HCT116 (cell line): ENCODE measurements around the gene POLR3A. TPM values are rescaled to one million over a fixed set of nuclear protein-coding genes. Genes with fewer than 3 reads are reported as not detected.

Source experiments
- ATAC-seq: fragments of 200-7000 bp; cut with Tn5 transposase; 2 replicates; pipeline ENCODE4 v1.9.1; 2020; ENCODE audit warnings: mild to moderate bottlenecking, moderate library complexity
- BruUV-seq: library from RNA; stranded (reverse); fragments of 400-500 nt; replicated peaks from 2 replicates; lab custom pipeline; 2021; lab: Mats Ljungman, UMichigan
- CTCF ChIA-PET: fragments of 300-600 bp; sonication (Branson Sonifier 250); formaldehyde crosslinking; loops from one replicate; lab custom pipeline; 2021; ENCODE audit warnings: antibody characterized with exemption; lab: Charles Lee
- POLR2A ChIA-PET: fragments of 300-600, 350-600 bp; sonication (Branson Sonifier 250); formaldehyde crosslinking; loops from one replicate; lab custom pipeline; 2021; ENCODE audit warnings: antibody characterized with exemption; lab: Charles Lee
- RAD21 ChIA-PET, 2 experiments: fragments of 300-600 bp; sonication (Branson Sonifier 250); formaldehyde crosslinking; loops; one replicate each; lab custom pipeline; 2023; ENCODE audit warnings: low total read pairs in 2 of 2; ENCODE audit not compliant: uncharacterized antibody in 2 of 2, unreplicated experiment in 2 of 2, low non-redundant PET in 1 of 2; lab: Charles Lee
- DNase-seq: peaks from one replicate; pipeline ENCODE4 v3.0.0-alpha.2; 2010; ENCODE audit warnings: low read depth, low spot score
- H2AFZ ChIP-seq: fragments of 200-600 bp; shearing (Covaris generic), sonication (generic); 2 replicates; pipeline ENCODE4 v1.6.1; 2017; ENCODE audit warnings: low read depth, mixed run types, mixed read lengths, antibody characterized with exemption, low read length; ENCODE audit not compliant: poor library complexity, severe bottlenecking
- H3K27ac ChIP-seq: 2 replicates; pipeline ENCODE4 v1.5.1; 2012; ENCODE audit warnings: low read depth, low read length
- H3K27me3 ChIP-seq: fragments of 200-600 bp; sonication (generic); 2 replicates; pipeline ENCODE4 v1.6.1; 2016; ENCODE audit warnings: mixed run types, low read length, mixed read lengths; ENCODE audit not compliant: insufficient read depth
- H3K36me3 ChIP-seq, 2 experiments: fragments of 200-500 bp in 1 of 2; fragments of 200-600 bp in 1 of 2; sonication (Bioruptor generic) in 1 of 2; sonication (generic) in 1 of 2; 2 replicates each; pipeline versions ENCODE4 v1.5.1 to v1.6.1; 2014 to 2016; ENCODE audit warnings: low read length in 2 of 2, inconsistent platforms in 1 of 2, mixed read lengths in 1 of 2, mixed run types in 1 of 2; ENCODE audit not compliant: insufficient read depth in 2 of 2, control insufficient read depth in 1 of 2
- H3K4me1 ChIP-seq, 2 experiments: fragments of 200-600 bp in 1 of 2; sonication (generic) in 1 of 2; 2 replicates each; pipeline versions ENCODE4 v1.5.1 to v1.6.1; 2012 to 2017; ENCODE audit warnings: low read length in 2 of 2, inconsistent platforms in 1 of 2, mild to moderate bottlenecking in 1 of 2, mixed read lengths in 1 of 2, mixed run types in 1 of 2, moderate library complexity in 1 of 2; ENCODE audit not compliant: insufficient read depth in 2 of 2, control insufficient read depth in 1 of 2
- H3K4me2 ChIP-seq: fragments of 200-600 bp; sonication (generic); 2 replicates; pipeline ENCODE4 v1.6.1; 2017; ENCODE audit warnings: mixed run types, low read length, mixed read lengths
- H3K4me3 ChIP-seq, 2 experiments: fragments of 200-600 bp in 1 of 2; sonication (generic) in 1 of 2; replicated peaks in 1 of 2; 2 replicates each; pipeline ENCODE4 v1.5.1; 2011 to 2016; ENCODE audit warnings: low read length in 2 of 2, control low read depth in 1 of 2, low read depth in 1 of 2, mild to moderate bottlenecking in 1 of 2, mixed read lengths in 1 of 2, mixed run types in 1 of 2
- H3K79me2 ChIP-seq: fragments of 200-600 bp; sonication (generic); 2 replicates; pipeline ENCODE4 v1.6.1; 2017; ENCODE audit warnings: mild to moderate bottlenecking, mixed run types, low read length, moderate library complexity, mixed read lengths; ENCODE audit not compliant: insufficient read depth
- H3K9ac ChIP-seq: fragments of 200-600 bp; sonication (generic); 2 replicates; pipeline ENCODE4 v1.6.1; 2016; ENCODE audit warnings: low read length, mixed read lengths
- H3K9me2 ChIP-seq: fragments of 200-600 bp; sonication (generic), shearing (Covaris generic); 2 replicates; pipeline ENCODE4 v1.6.1; 2017; ENCODE audit warnings: mixed run types, mild to moderate bottlenecking, moderate library complexity; ENCODE audit not compliant: insufficient read depth
- H3K9me3 ChIP-seq, 2 experiments: fragments of 200-500 bp in 1 of 2; fragments of 200-600 bp in 1 of 2; sonication (Bioruptor generic) in 1 of 2; sonication (generic) in 1 of 2; 2 replicates each; pipeline ENCODE4 v1.6.1; 2014 to 2017; ENCODE audit warnings: low read length in 2 of 2, mixed read lengths in 2 of 2, inconsistent platforms in 1 of 2, low read depth in 1 of 2, mild to moderate bottlenecking in 1 of 2, mixed run types in 1 of 2, moderate library complexity in 1 of 2; ENCODE audit not compliant: control insufficient read depth in 1 of 2, insufficient read depth in 1 of 2
- H4K20me1 ChIP-seq: fragments of 200-600 bp; sonication (generic), shearing (Covaris generic); 2 replicates; pipeline ENCODE4 v1.6.1; 2017; ENCODE audit warnings: mixed run types, mild to moderate bottlenecking, moderate library complexity; ENCODE audit not compliant: insufficient read depth
- CBX3 ChIP-seq: IDR thresholded peaks from 2 replicates; pipeline ENCODE4 v1.6.1; 2012; ENCODE audit warnings: low read depth
- CEBPB ChIP-seq: IDR thresholded peaks from 2 replicates; pipeline ENCODE4 v1.6.1; 2012; ENCODE audit warnings: low read depth
- ELF1 ChIP-seq: IDR thresholded peaks from 2 replicates; pipeline ENCODE4 v1.6.1; 2012; ENCODE audit warnings: low read depth, borderline replicate concordance
- FOSL1 ChIP-seq: IDR thresholded peaks from 2 replicates; pipeline ENCODE4 v1.6.1; 2012; ENCODE audit warnings: low read depth
- JUND ChIP-seq: IDR thresholded peaks from 2 replicates; pipeline ENCODE4 v1.6.1; 2012
- POLR2A ChIP-seq: IDR thresholded peaks from 2 replicates; pipeline ENCODE4 v1.7.0; 2011; ENCODE audit warnings: borderline replicate concordance; ENCODE audit not compliant: insufficient read depth, insufficient read length; ENCODE audit errors: extremely low read depth
- SRF ChIP-seq: IDR thresholded peaks from 2 replicates; pipeline ENCODE4 v1.6.1; 2012; ENCODE audit warnings: low read depth
- YY1 ChIP-seq: IDR thresholded peaks from 2 replicates; pipeline ENCODE4 v1.6.1; 2011; ENCODE audit warnings: low read length, low read depth, moderate library complexity, mild to moderate bottlenecking; ENCODE audit not compliant: insufficient replicate concordance; ENCODE audit errors: extremely low read depth
- ZNF274 ChIP-seq: fragments of 200-500 bp; sonication (Bioruptor generic); IDR thresholded peaks from 2 replicates; pipeline ENCODE4 v1.6.1; 2014; ENCODE audit warnings: mild to moderate bottlenecking, low read depth, low read length, inconsistent platforms
- intact Hi-C: fragments of 100-400 bp; cut with micrococcal nuclease; formaldehyde crosslinking; loops from 2 replicates; pipeline ENCODE4 v1.10.0; 2022
- total RNA-seq: library from RNA; stranded (reverse); gene quantifications from one replicate; pipeline ENCODE4 v1.2.1, GENCODE V29; 2021; ENCODE audit not compliant: unreplicated experiment
- TF ChIP-seq, protein P1 (sequence below), 3 experiments: fragments of 200-600 bp in 1 of 3; sonication (generic) in 1 of 3; IDR thresholded peaks in 2 of 3; conservative IDR thresholded peaks in 1 of 3; 2 replicates each; pipeline ENCODE4 v1.5.1; 2012 to 2017; ENCODE audit warnings: low read depth in 2 of 3, low read length in 2 of 3, antibody characterized with exemption in 1 of 3, borderline replicate concordance in 1 of 3, control low read depth in 1 of 3, mild to moderate bottlenecking in 1 of 3, mixed read lengths in 1 of 3, mixed run types in 1 of 3, moderate library complexity in 1 of 3; ENCODE audit not compliant: insufficient read depth in 1 of 3
- TF ChIP-seq, protein P2 (sequence below): IDR thresholded peaks from 2 replicates; pipeline ENCODE4 v1.6.1; 2012
- TF ChIP-seq, protein P3 (sequence below): IDR thresholded peaks from 2 replicates; pipeline ENCODE4 v1.6.1; 2011; ENCODE audit warnings: mild to moderate bottlenecking, low read length, moderate library complexity; ENCODE audit not compliant: insufficient replicate concordance; ENCODE audit errors: extremely low read depth
- TF ChIP-seq, protein P4 (sequence below): IDR thresholded peaks from 2 replicates; pipeline ENCODE4 v1.6.1; 2012
- TF ChIP-seq, protein P5 (sequence below): IDR thresholded peaks from 2 replicates; pipeline ENCODE4 v1.6.1; 2012; ENCODE audit warnings: low read depth

POLR3A gene
- total RNA-seq, 1 experiment from 2014 or later, result 26.6 TPM

DNA sequence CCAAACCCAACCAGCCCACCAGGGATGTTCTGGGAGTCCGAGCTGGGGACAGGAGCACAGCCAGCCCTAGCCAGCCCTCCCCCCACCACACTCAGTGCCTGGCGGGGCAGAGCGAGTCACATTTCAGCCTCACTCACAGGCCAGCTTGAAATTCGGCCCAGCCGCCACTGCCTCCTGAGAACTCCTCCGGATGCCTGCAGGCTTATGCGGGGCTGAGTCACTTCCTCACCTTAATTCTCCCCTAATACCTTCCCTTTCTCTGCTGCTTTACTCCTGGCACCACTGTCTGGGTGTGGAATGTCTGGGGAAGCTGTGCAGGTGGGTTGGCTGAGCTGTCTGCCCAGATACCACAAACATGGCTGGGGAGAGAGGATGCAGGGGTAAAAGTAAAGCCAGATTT is 80.1 kb downstream of the POLR3A start (continued):
- TF ChIP-seq, protein P1, sequence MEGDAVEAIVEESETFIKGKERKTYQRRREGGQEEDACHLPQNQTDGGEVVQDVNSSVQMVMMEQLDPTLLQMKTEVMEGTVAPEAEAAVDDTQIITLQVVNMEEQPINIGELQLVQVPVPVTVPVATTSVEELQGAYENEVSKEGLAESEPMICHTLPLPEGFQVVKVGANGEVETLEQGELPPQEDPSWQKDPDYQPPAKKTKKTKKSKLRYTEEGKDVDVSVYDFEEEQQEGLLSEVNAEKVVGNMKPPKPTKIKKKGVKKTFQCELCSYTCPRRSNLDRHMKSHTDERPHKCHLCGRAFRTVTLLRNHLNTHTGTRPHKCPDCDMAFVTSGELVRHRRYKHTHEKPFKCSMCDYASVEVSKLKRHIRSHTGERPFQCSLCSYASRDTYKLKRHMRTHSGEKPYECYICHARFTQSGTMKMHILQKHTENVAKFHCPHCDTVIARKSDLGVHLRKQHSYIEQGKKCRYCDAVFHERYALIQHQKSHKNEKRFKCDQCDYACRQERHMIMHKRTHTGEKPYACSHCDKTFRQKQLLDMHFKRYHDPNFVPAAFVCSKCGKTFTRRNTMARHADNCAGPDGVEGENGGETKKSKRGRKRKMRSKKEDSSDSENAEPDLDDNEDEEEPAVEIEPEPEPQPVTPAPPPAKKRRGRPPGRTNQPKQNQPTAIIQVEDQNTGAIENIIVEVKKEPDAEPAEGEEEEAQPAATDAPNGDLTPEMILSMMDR (IDR thresholded peaks at IDR 0.05 in 2 of 3, conservative IDR thresholded peaks at IDR 0.05 in 1 of 3; ENCODE audit: borderline replicate concordance in 1 of 3, insufficient read depth in 1 of 3, low read depth in 2 of 3, low read length in 2 of 3), result no peak
- TF ChIP-seq, all 23 proteins: peak for 11

DNA sequence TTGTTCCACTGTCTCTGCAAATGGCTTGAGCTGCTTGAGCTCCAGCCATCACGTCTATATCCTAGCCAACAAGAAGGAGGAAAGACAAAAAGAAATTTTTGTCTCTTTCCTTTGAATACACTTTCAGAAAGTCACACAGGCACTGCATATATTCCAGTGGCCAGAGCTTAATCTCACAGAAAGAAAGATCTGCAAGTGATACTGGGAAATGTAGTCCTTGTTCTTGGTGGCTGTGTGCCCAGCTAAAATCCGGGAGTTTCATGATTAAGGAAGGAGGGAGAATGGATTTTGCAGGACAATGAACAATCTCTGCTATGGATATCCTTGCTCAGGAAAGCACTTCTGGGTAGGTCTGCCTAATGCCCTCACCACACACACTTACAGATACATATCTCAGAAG is 83.2 kb downstream of the POLR3A start:
- H3K9me3 ChIP-seq, result peaks cover 0 to 5% of the 10 kb centered on the region in 2 experiments; a peak in 1 of 4 replicates
- peaks cover 31 to 60% of the 10 kb centered on the region in 2 experiments for H3K4me1 ChIP-seq
- no peaks in the 10 kb centered on the region for H3K9me2 ChIP-seq
- POLR2A ChIA-PET, result no interaction called here
- no peak overlapping the region for H3K4me2 ChIP-seq
- DNase-seq (no peak), ATAC-seq (no peak)
- no TSS peak for BruUV-seq
- H3K36me3 ChIP-seq, result no peaks in the 10 kb centered on the region
- peak overlapping the region; percentile 97 for H2AFZ ChIP-seq
- no peaks in the 10 kb centered on the region for H3K27me3 ChIP-seq
- CTCF ChIA-PET, result interaction anchor here (1.0 kb wide), 1 partner anchor 28 kb away, joined by 3 read pairs; no protein-coding TSS in a partner anchor
- no peaks in the 10 kb centered on the region for H4K20me1 ChIP-seq
- no peak overlapping the region for H3K27ac ChIP-seq
- no peak overlapping the region for H3K4me3 ChIP-seq
- H3K79me2 ChIP-seq, result no peaks in the 10 kb centered on the region
- no peak overlapping the region for H3K9ac ChIP-seq
- RAD21 ChIA-PET, result no interaction called here
- intact Hi-C loops, result no loop called here
- TF ChIP-seq CBX3, result no peak
- no peak for TF ChIP-seq POLR2A
- TF ChIP-seq CEBPB, result no peak
- TF ChIP-seq ELF1, result no peak
- TF ChIP-seq, protein P2, sequence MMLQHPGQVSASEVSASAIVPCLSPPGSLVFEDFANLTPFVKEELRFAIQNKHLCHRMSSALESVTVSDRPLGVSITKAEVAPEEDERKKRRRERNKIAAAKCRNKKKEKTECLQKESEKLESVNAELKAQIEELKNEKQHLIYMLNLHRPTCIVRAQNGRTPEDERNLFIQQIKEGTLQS, result no peak
- no peak for TF ChIP-seq FOSL1
- TF ChIP-seq, protein P1 (IDR thresholded peaks at IDR 0.05 in 2 of 3, conservative IDR thresholded peaks at IDR 0.05 in 1 of 3; ENCODE audit: borderline replicate concordance in 1 of 3, insufficient read depth in 1 of 3, low read depth in 2 of 3, low read length in 2 of 3), result no peak
- TF ChIP-seq, protein P3, sequence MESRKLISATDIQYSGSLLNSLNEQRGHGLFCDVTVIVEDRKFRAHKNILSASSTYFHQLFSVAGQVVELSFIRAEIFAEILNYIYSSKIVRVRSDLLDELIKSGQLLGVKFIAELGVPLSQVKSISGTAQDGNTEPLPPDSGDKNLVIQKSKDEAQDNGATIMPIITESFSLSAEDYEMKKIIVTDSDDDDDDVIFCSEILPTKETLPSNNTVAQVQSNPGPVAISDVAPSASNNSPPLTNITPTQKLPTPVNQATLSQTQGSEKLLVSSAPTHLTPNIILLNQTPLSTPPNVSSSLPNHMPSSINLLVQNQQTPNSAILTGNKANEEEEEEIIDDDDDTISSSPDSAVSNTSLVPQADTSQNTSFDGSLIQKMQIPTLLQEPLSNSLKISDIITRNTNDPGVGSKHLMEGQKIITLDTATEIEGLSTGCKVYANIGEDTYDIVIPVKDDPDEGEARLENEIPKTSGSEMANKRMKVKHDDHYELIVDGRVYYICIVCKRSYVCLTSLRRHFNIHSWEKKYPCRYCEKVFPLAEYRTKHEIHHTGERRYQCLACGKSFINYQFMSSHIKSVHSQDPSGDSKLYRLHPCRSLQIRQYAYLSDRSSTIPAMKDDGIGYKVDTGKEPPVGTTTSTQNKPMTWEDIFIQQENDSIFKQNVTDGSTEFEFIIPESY, result no peak
- TF ChIP-seq, protein P4, sequence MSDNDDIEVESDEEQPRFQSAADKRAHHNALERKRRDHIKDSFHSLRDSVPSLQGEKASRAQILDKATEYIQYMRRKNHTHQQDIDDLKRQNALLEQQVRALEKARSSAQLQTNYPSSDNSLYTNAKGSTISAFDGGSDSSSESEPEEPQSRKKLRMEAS, result no peak
- no peak for TF ChIP-seq ZNF274
- TF ChIP-seq SRF, result no peak
- no peak for TF ChIP-seq JUND
- no peak for TF ChIP-seq YY1
- TF ChIP-seq, protein P5, sequence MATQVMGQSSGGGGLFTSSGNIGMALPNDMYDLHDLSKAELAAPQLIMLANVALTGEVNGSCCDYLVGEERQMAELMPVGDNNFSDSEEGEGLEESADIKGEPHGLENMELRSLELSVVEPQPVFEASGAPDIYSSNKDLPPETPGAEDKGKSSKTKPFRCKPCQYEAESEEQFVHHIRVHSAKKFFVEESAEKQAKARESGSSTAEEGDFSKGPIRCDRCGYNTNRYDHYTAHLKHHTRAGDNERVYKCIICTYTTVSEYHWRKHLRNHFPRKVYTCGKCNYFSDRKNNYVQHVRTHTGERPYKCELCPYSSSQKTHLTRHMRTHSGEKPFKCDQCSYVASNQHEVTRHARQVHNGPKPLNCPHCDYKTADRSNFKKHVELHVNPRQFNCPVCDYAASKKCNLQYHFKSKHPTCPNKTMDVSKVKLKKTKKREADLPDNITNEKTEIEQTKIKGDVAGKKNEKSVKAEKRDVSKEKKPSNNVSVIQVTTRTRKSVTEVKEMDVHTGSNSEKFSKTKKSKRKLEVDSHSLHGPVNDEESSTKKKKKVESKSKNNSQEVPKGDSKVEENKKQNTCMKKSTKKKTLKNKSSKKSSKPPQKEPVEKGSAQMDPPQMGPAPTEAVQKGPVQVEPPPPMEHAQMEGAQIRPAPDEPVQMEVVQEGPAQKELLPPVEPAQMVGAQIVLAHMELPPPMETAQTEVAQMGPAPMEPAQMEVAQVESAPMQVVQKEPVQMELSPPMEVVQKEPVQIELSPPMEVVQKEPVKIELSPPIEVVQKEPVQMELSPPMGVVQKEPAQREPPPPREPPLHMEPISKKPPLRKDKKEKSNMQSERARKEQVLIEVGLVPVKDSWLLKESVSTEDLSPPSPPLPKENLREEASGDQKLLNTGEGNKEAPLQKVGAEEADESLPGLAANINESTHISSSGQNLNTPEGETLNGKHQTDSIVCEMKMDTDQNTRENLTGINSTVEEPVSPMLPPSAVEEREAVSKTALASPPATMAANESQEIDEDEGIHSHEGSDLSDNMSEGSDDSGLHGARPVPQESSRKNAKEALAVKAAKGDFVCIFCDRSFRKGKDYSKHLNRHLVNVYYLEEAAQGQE, result no peak
